BE2C (cell line): Measurements from ENCODE around the gene CDRT4.

Experiments
- DNase-seq: peaks from one replicate; pipeline ENCODE4 v3.0.0-alpha.2; 2020
- H3K27me3 ChIP-seq: fragments of 250-450 bp; sonication (Bioruptor Pico); 2 replicates; pipeline ENCODE4 v1.5.1; 2020; ENCODE audit warnings: mild to moderate bottlenecking
- H3K36me3 ChIP-seq: fragments of 250-450 bp; sonication (Bioruptor Pico); 2 replicates; pipeline ENCODE4 v1.5.1; 2020; ENCODE audit warnings: mild to moderate bottlenecking
- H3K4me1 ChIP-seq: fragments of 250-450 bp; sonication (Bioruptor Pico); 2 replicates; pipeline ENCODE4 v1.5.1; 2020
- H3K4me3 ChIP-seq: 2 replicates; pipeline ENCODE4 v1.5.1; 2011; ENCODE audit warnings: low read depth, low read length
- H3K9me3 ChIP-seq: fragments of 250-450 bp; sonication (Bioruptor Pico); 2 replicates; pipeline ENCODE4 v1.5.1; 2020
- CTCF ChIP-seq: IDR thresholded peaks from 2 replicates; pipeline ENCODE4 v1.5.1; 2012; ENCODE audit warnings: mild to moderate bottlenecking, low read depth, low read length

CDRT4 gene

GRCh38 chr17:15480204-15480603 lies 12.8 kb upstream of the CDRT4 start:
- Histone ChIP-seq H3K27me3 (no peaks in the 10 kb centered on the region), H3K36me3 (no peaks in the 10 kb centered on the region), H3K9me3 (no peaks in the 10 kb centered on the region), H3K4me1 (no peaks in the 10 kb centered on the region), H3K4me3 (no peak overlapping the region)
- no peak for DNase-seq
- TF ChIP-seq CTCF = no peak

DNA sequence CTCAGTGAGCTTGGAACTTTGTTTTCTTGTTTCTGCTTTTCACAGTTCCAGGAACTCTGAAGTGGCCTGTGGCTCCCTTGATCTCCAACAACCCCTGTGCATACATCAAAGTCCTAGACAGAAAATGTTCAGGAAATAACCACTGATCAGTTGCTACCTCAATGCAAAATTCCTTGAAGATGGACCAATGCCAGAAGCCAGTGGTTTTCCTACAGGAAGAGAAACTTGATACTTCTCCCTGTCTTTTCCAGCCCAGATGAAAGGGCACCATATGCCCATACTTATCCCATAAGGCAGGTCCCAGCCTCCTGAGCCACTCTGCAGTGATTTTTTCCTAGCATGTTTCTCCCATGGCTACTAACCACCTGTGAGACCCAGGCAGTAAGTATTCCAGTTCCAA lies 12.3 kb upstream of the CDRT4 start:
- no peak for DNase-seq

DNA sequence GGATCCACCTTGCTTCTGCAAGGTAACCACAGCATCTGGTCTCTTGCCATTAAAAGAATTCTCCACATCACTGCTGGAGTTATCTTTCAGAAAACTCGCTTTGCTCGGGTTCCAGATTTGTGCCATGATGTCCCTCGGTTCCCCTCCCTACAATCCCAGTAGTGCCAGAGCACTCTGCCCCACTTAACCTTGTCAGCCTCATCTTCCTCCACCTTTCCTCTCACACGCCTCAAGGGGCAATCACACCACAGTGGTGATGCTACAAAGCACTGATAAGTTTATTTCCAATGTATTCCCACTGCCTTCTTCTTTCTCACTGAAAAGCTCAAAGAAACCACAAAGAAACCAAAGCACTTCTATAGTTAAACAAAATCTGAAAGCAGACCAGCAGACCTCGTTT lies 11.4 kb upstream of the CDRT4 start:
- H3K4me1 ChIP-seq = no peaks in the 10 kb centered on the region
- no peak for TF ChIP-seq CTCF
- H3K4me3 ChIP-seq = no peak overlapping the region
- no peaks in the 10 kb centered on the region for H3K27me3 ChIP-seq
- no peaks in the 10 kb centered on the region for H3K36me3 ChIP-seq
- no peaks in the 10 kb centered on the region for H3K9me3 ChIP-seq
- no peak for DNase-seq

More for the DNA sequence above, 12.3 kb upstream of the CDRT4 start:
- no peaks in the 10 kb centered on the region for H3K9me3 ChIP-seq
- no peaks in the 10 kb centered on the region for H3K27me3 ChIP-seq
- H3K36me3 ChIP-seq = no peaks in the 10 kb centered on the region
- TF ChIP-seq CTCF = no peak
- no peaks in the 10 kb centered on the region for H3K4me1 ChIP-seq
- no peak overlapping the region for H3K4me3 ChIP-seq

GRCh38 chr17:15475631-15476354 lies 8.4 kb upstream of the CDRT4 start:
- DNase-seq = no peak
- Histone ChIP-seq H3K4me1 (no peaks in the 10 kb centered on the region), H3K27me3 (no peaks in the 10 kb centered on the region), H3K4me3 (no peak overlapping the region), H3K36me3 (no peaks in the 10 kb centered on the region), H3K9me3 (no peaks in the 10 kb centered on the region)
- no peak for TF ChIP-seq CTCF

DNA sequence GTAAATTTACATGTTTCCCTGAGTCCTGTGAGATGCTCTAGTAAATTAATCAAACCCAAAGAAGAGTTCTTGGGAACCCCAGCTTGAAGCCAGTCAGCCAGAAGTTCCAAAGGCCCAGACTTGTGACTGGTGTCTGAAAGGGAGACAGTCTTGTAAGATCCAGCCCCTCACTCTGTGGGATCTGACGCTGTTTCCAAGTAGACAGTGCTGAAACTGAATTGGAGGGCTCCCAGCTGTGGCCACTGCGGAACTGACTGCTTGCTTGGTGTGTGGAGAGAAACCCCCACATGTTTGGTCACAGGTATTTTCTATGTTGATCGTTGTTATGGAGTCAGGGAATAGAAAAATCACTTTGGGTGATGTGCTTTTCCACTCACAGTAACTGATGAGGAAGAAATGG lies 5.5 kb upstream of the CDRT4 start:
- Histone ChIP-seq H3K36me3 (no peaks in the 10 kb centered on the region), H3K9me3 (no peaks in the 10 kb centered on the region), H3K4me1 (peaks cover 4% of the 10 kb centered on the region), H3K27me3 (no peaks in the 10 kb centered on the region), H3K4me3 (no peak overlapping the region)
- no peak for DNase-seq
- no peak for TF ChIP-seq CTCF

DNA sequence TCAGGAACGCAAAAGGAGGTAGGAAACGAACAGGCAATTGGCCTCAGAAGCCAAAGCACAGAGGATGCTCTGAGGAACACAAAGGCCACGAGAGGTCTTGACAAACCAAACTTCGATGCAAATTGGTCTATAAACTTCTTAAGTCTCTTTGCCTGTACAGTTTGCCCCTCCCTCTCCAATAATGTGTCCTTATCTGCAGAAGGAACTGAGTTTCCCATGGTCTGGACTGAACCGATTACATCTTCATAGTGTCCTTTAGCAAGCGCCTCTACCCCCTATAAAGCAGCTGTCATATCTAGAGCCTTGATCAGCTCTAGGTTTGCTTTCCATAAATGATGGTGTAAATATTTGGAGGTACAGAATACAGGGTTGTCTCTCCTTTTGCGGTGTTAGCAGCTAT lies 3.1 kb upstream of the CDRT4 start:
- peaks cover 4% of the 10 kb centered on the region for H3K4me1 ChIP-seq
- no peak for DNase-seq
- H3K9me3 ChIP-seq = no peaks in the 10 kb centered on the region
- TF ChIP-seq CTCF = no peak
- no peaks in the 10 kb centered on the region for H3K27me3 ChIP-seq
- no peak overlapping the region for H3K4me3 ChIP-seq
- H3K36me3 ChIP-seq = no peaks in the 10 kb centered on the region
